H9 (cell line): ENCODE data around the gene TMEM174. TPM values are rescaled to one million over a fixed set of nuclear protein-coding genes. Genes with fewer than 3 reads are reported as not detected.

Experiments used
- DNase-seq: peaks from one replicate; pipeline ENCODE4 v3.0.0-alpha.2; 2017
- H2AFZ ChIP-seq: one replicate; pipeline ENCODE4 v1.6.1; 2013; ENCODE audit warnings: mild to moderate bottlenecking, low read length, control low read depth, moderate library complexity
- H2AK5ac ChIP-seq: 2 replicates; pipeline ENCODE4 v1.6.1; 2013; ENCODE audit warnings: low read length, control low read depth, mixed read lengths; ENCODE audit not compliant: insufficient read length
- H2BK120ac ChIP-seq: one replicate; pipeline ENCODE4 v1.6.1; 2013; ENCODE audit warnings: low read depth, mild to moderate bottlenecking, low read length, control low read depth, inconsistent platforms; ENCODE audit not compliant: poor library complexity, severe bottlenecking
- H2BK12ac ChIP-seq: 2 replicates; pipeline ENCODE4 v1.6.1; 2013; ENCODE audit warnings: low read length, control low read depth, mixed read lengths, low read depth; ENCODE audit not compliant: insufficient read length
- H2BK15ac ChIP-seq: 2 replicates; pipeline ENCODE4 v1.6.1; 2013; ENCODE audit warnings: low read depth, low read length, control low read depth
- H2BK20ac ChIP-seq: one replicate; pipeline ENCODE4 v1.6.1; 2013; ENCODE audit warnings: low read depth, mild to moderate bottlenecking, low read length, control low read depth, inconsistent platforms; ENCODE audit not compliant: poor library complexity, severe bottlenecking
- H2BK5ac ChIP-seq: 2 replicates; pipeline ENCODE4 v1.6.1; 2013; ENCODE audit warnings: low read length, control low read depth, mixed read lengths; ENCODE audit not compliant: insufficient read length
- H3K14ac ChIP-seq: 2 replicates; pipeline ENCODE4 v1.6.1; 2013; ENCODE audit warnings: low read length, control low read depth; ENCODE audit not compliant: insufficient read depth
- H3K18ac ChIP-seq: 2 replicates; pipeline ENCODE4 v1.6.1; 2013; ENCODE audit warnings: low read depth, mild to moderate bottlenecking, mixed read lengths, low read length, control low read depth; ENCODE audit not compliant: insufficient read length
- H3K23ac ChIP-seq: 2 replicates; pipeline ENCODE4 v1.6.1; 2013; ENCODE audit warnings: low read length, control low read depth, mixed read lengths, low read depth; ENCODE audit not compliant: insufficient read length
- H3K23me2 ChIP-seq: 2 replicates; pipeline ENCODE4 v1.6.1; 2013; ENCODE audit warnings: low read depth, mild to moderate bottlenecking, mixed read lengths, low read length, control low read depth; ENCODE audit not compliant: insufficient read length, poor library complexity, severe bottlenecking
- H3K27ac ChIP-seq: 2 replicates; pipeline ENCODE4 v1.5.1; 2013; ENCODE audit warnings: low read length, control low read depth, mixed read lengths, low read depth; ENCODE audit not compliant: insufficient read length
- H3K27me3 ChIP-seq: 2 replicates; pipeline ENCODE4 v1.6.1; 2013; ENCODE audit warnings: low read length, control low read depth, inconsistent platforms; ENCODE audit not compliant: insufficient read depth
- H3K4ac ChIP-seq: 2 replicates; pipeline ENCODE4 v1.6.1; 2013; ENCODE audit warnings: low read depth, mild to moderate bottlenecking, control low read depth, inconsistent platforms, low read length, moderate library complexity
- H3K4me1 ChIP-seq: 2 replicates; pipeline ENCODE4 v1.6.1; 2013; ENCODE audit warnings: low read length, control low read depth, inconsistent platforms; ENCODE audit not compliant: insufficient read depth
- H3K4me2 ChIP-seq: 2 replicates; pipeline ENCODE4 v1.6.1; 2013; ENCODE audit warnings: low read length, control low read depth, mixed read lengths; ENCODE audit not compliant: insufficient read length, insufficient read depth
- H3K56ac ChIP-seq: 2 replicates; pipeline ENCODE4 v1.6.1; 2013; ENCODE audit warnings: low read depth, mild to moderate bottlenecking, mixed read lengths, low read length, control low read depth; ENCODE audit not compliant: insufficient read length
- H3K79me1 ChIP-seq: 2 replicates; pipeline ENCODE4 v1.6.1; 2013; ENCODE audit warnings: low read depth, mild to moderate bottlenecking, moderate library complexity, low read length, control low read depth, inconsistent platforms; ENCODE audit not compliant: insufficient read depth, poor library complexity, severe bottlenecking
- H3K79me2 ChIP-seq: 2 replicates; pipeline ENCODE4 v1.6.1; 2013; ENCODE audit warnings: low read length, control low read depth, inconsistent platforms; ENCODE audit not compliant: insufficient read depth
- H3K9ac ChIP-seq: 2 replicates; pipeline ENCODE4 v1.6.1; 2013; ENCODE audit warnings: low read length, control low read depth, mixed read lengths; ENCODE audit not compliant: insufficient read length; ENCODE audit errors: extremely low read depth
- H3K9me3 ChIP-seq: one replicate; pipeline ENCODE4 v1.6.1; 2013; ENCODE audit warnings: low read depth, low read length, inconsistent platforms; ENCODE audit not compliant: control insufficient read depth
- H3T11ph ChIP-seq: one replicate; pipeline ENCODE4 v1.6.1; 2013; ENCODE audit warnings: mild to moderate bottlenecking, low read length, control low read depth, inconsistent platforms
- H4K20me1 ChIP-seq: one replicate; pipeline ENCODE4 v1.6.1; 2013; ENCODE audit not compliant: control insufficient read depth, insufficient read length, insufficient read depth
- H4K5ac ChIP-seq: 2 replicates; pipeline ENCODE4 v1.6.1; 2013; ENCODE audit warnings: low read depth, mild to moderate bottlenecking, mixed read lengths, low read length, control low read depth; ENCODE audit not compliant: insufficient read length
- H4K8ac ChIP-seq: replicated peaks from 2 replicates; pipeline ENCODE4 v1.6.1; 2013; ENCODE audit warnings: low read length, control low read depth, mixed read lengths, low read depth; ENCODE audit not compliant: insufficient read length
- H4K91ac ChIP-seq: 2 replicates; pipeline ENCODE4 v1.6.1; 2013; ENCODE audit warnings: low read depth, mild to moderate bottlenecking, moderate library complexity, mixed read lengths, low read length, control low read depth; ENCODE audit not compliant: insufficient read length
- H3K27ac Mint-ChIP-seq, 3 experiments: 2 replicates in 2 of 3; 3 replicates in 1 of 3; pipeline ENCODE4 v1.8.0; 2020 to 2021; ENCODE audit warnings: mixed read lengths in 3 of 3, mild to moderate bottlenecking in 1 of 3, moderate library complexity in 1 of 3
- H3K27me3 Mint-ChIP-seq: 2 replicates; pipeline ENCODE4 v1.8.0; 2021; ENCODE audit warnings: low read depth, mild to moderate bottlenecking, moderate library complexity, mixed read lengths
- H3K36me3 Mint-ChIP-seq, 3 experiments: 2 replicates in 2 of 3; 3 replicates in 1 of 3; pipeline ENCODE4 v1.8.0; 2020 to 2021; ENCODE audit warnings: low read depth in 3 of 3, mixed read lengths in 3 of 3; ENCODE audit not compliant: insufficient read depth in 1 of 3
- H3K4me1 Mint-ChIP-seq, 2 experiments: 2 replicates each; pipeline ENCODE4 v1.8.0; 2020; ENCODE audit warnings: mixed read lengths in 2 of 2
- H3K4me3 Mint-ChIP-seq, 2 experiments: 2 replicates in 1 of 2; 3 replicates in 1 of 2; pipeline ENCODE4 v1.8.0; 2020 to 2021; ENCODE audit warnings: mild to moderate bottlenecking in 2 of 2, mixed read lengths in 2 of 2, moderate library complexity in 1 of 2
- H3K9me3 Mint-ChIP-seq, 2 experiments: 2 replicates in 1 of 2; 3 replicates in 1 of 2; pipeline ENCODE4 v1.8.0; 2020; ENCODE audit warnings: mild to moderate bottlenecking in 2 of 2, mixed read lengths in 2 of 2, moderate library complexity in 1 of 2
- CTCF ChIP-seq: fragments of 200-600 bp; sonication (generic); conservative IDR thresholded peaks from 3 replicates; pipeline ENCODE4 v1.8.0; 2021; ENCODE audit warnings: antibody characterized with exemption, mild to moderate bottlenecking
- WGBS: extraction: QIAGEN DNeasy Blood & Tissue Kit; methylation state at CpG from one replicate; pipeline ENCODE4 v1.1.7; 2013; ENCODE audit warnings: missing lambda C conversion rate, low lambda C conversion rate, mixed read lengths; ENCODE audit not compliant: insufficient read length; ENCODE audit errors: extremely low coverage; 5-methylcytosine and 5-hydroxymethylcytosine counted together
- total RNA-seq: library from RNA; stranded (reverse); gene quantifications from 2 replicates; pipeline ENCODE4 v1.2.1, GENCODE V29; 2021

The TMEM174 gene
- total RNA-seq, 1 experiment from 2014 or later = not detected

- Histone ChIP-seq H3K9ac (no peak overlapping the region), H3K4ac (no peak overlapping the region), H2BK120ac (no peak overlapping the region)
These were observed 5.3 kb downstream of the TMEM174 start for GRCh38 chr5:73178265-73178664.

More at GRCh38 chr5:73178265-73178664, 5.3 kb downstream of the TMEM174 start:
- Histone ChIP-seq H3K79me2 (no peaks in the 10 kb centered on the region), H4K5ac (no peak overlapping the region), H2BK15ac (no peak overlapping the region), H3K4me1 (0 out of 2 replicates have a peak, but pooled peaks cover 3% of the 10 kb centered on the region), H3K56ac (no peak overlapping the region), H3K18ac (no peak overlapping the region), H2BK5ac (no peak overlapping the region), H2BK12ac (no peak overlapping the region), H3K23me2 (no peaks in the 10 kb centered on the region), H3T11ph (no peak overlapping the region), H3K27me3 (no peaks in the 10 kb centered on the region), H3K79me1 (no peaks in the 10 kb centered on the region), H4K91ac (no peak overlapping the region), H3K14ac (no peak overlapping the region), H2AK5ac (no peak overlapping the region), H3K23ac (no peak overlapping the region), H2AFZ (no peak overlapping the region), H3K4me2 (no peak overlapping the region), H4K8ac (no peak overlapping the region), H2BK20ac (no peak overlapping the region), H4K20me1 (no peaks in the 10 kb centered on the region), H3K27ac (no peak overlapping the region), H3K9me3 (no peaks in the 10 kb centered on the region)
- Mint-ChIP-seq H3K27me3 (no peaks in the 10 kb centered on the region; the same call in 1 of the 2 replicates), H3K9me3 (no peaks in the 10 kb centered on the region), H3K4me1 (peaks cover 2 to 10% of the 10 kb centered on the region in 2 experiments), H3K4me3 (no peak overlapping the region), H3K27ac (no peak overlapping the region), H3K36me3 (no peaks in the 10 kb centered on the region)
- DNase-seq = no peak
- TF ChIP-seq CTCF = no peak
- no CpG with 5 or more reads among the region's 5 CpGs for WGBS
